Adipocyte (in vitro differentiated cells): ENCODE results near the gene ETV3.
"Not testable (repeated sequence)": the region's sequence is repeated elsewhere in the genome, so short reads cannot be mapped to it uniquely, and the experiment has no call there.

Source experiments
- DNase-seq: peaks from one replicate; pipeline ENCODE4 v3.0.0-alpha.2; 2015; ENCODE audit warnings: low read depth
- H3K27me3 ChIP-seq: replicated peaks from 2 replicates; pipeline ENCODE4 v1.7.0; 2013; ENCODE audit warnings: mild to moderate bottlenecking, low read length, moderate library complexity; ENCODE audit not compliant: control insufficient read depth, insufficient read depth
- H3K36me3 ChIP-seq: 2 replicates; pipeline ENCODE4 v1.7.0; 2013; ENCODE audit warnings: low read length, mild to moderate bottlenecking, moderate library complexity; ENCODE audit not compliant: control insufficient read depth, insufficient read depth, severe bottlenecking
- H3K4me1 ChIP-seq: 2 replicates; pipeline ENCODE4 v1.7.0; 2013; ENCODE audit warnings: mild to moderate bottlenecking, low read length, moderate library complexity; ENCODE audit not compliant: control insufficient read depth, insufficient read depth
- H3K4me3 ChIP-seq: 2 replicates; pipeline ENCODE4 v1.7.0; 2013; ENCODE audit warnings: mild to moderate bottlenecking, low read length, moderate library complexity
- H3K9ac ChIP-seq: 2 replicates; pipeline ENCODE4 v1.7.0; 2013; ENCODE audit warnings: mild to moderate bottlenecking, low read length, moderate library complexity
- H3K9me3 ChIP-seq: 2 replicates; pipeline ENCODE4 v1.7.0; 2013; ENCODE audit warnings: mild to moderate bottlenecking, low read length, moderate library complexity; ENCODE audit not compliant: control insufficient read depth

The ETV3 gene

DNA sequence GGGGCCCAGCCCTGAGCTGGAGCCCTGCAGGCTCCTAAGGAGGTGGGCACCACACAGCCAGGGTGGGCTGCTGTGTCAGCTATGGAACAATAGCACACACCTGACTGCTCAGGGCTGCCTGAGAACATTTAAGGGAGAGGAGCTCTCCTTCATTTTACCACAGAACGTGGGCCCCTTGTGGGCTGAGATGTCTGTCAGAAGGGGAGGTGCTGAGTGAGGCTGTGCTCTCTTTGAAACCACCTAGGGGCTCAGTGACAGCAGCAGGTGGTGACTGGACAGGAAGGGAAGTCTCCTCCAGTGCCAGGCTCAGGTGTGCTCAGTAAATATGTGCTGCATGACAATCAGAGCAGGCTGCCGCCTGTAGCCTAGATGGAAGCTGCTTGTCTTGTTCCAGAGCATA lies 35.0 kb upstream of the ETV3 start:
- not testable (repeated sequence) for H3K9me3 ChIP-seq, DNase-seq, H3K36me3 ChIP-seq, H3K4me1 ChIP-seq, H3K9ac ChIP-seq, H3K4me3 ChIP-seq
- peaks cover 65% of the 10 kb centered on the region for H3K27me3 ChIP-seq

DNA sequence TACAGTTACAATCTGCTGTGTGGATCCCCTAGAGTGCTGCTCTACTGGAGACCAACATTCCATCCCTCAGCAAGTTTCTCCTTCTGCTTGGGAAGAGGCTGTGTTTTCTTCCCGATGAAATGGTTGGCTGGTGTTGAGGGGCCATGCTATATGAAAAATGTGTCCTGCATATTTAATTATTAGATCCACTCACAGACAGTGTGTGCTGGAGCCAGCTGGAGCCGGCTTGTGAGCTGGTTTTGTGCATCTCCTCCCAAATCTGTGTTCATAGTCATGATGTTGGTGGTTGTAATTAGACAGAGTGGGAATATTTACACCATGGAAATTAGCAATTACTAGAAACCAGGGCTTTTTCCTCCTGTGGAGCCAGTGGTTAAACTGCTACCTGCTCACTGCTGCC lies 34.4 kb upstream of the ETV3 start:
- H3K4me1 ChIP-seq, H3K36me3 ChIP-seq, DNase-seq, H3K9me3 ChIP-seq, H3K9ac ChIP-seq, H3K4me3 ChIP-seq: not testable (repeated sequence)
- peaks cover 66% of the 10 kb centered on the region for H3K27me3 ChIP-seq

DNA sequence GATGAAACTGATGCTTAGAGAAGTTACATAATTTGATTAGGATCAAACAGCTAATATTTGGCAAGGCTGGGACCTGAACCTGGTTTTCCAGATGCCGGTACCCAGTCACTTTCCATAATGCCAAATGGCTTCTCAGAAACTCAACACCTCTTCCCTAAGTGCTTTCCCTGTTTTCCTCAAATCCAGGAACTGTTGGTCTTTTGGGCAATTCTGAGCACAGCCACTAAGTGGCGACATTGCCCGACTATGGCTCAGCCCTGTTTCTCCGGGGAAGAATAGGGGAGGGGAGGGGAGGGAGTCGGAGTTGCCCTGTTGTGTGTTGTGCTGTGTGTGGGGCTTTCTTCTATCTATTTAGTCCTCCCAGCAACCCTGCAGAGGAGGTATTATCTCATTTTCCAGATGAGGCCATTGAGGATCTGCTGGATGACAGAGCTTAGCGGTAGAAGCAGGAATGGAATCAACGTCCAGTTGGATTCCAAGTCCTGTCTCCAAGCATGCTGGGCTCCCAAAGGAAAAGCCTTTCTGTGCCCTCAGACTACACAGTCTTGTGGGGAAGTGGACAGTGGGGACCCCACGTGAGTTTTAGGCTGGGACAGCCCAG lies 33.8 kb upstream of the ETV3 start:
- peak; percentile 26 for DNase-seq
- H3K27me3 ChIP-seq, result peaks cover 64% of the 10 kb centered on the region
- H3K4me3 ChIP-seq, H3K36me3 ChIP-seq, H3K9me3 ChIP-seq, H3K4me1 ChIP-seq, H3K9ac ChIP-seq: not testable (repeated sequence)

DNA sequence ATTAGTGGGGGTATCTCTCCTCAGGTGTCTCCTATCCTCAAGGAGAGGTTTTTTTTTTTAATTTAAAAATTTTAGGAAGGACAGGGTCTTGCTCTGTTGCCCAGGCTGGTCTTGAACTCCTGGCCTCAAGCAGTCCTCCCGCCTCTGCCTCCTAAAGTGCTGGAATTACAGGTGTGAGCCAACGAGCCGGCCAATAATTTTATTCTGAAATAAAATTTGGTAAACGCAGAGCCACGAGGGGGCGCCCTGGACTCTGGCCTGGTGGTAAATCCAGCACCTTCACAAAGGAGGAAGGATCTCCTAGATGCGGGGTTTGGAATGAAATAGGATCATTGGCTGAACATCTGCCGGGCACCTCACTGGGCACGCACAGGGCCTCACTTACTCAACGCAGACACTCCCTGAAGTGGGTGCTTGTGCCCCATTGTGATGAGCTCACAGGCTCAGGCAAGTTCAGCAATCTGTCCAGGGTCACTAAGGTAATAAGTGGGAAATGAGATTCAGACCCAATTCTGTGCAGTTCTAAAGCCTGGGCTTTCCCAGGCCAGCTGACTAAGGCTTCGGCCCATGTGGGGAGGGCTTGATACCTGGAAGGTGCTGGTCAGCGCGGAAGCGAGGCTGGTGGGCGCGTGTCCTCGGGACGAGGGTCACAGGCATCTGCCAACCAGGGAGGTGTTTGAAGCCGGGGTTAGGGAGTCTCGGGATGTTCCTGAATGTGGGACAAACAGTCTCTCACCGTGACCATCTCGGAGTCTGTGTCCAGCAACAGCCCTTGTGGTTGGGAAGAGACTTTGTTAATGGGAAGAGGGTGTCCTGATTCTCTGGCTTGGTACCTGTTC lies 32.7 kb upstream of the ETV3 start:
- Histone ChIP-seq H3K4me1 (no peaks in the 10 kb centered on the region), H3K4me3 (no peak overlapping the region), H3K36me3 (no peaks in the 10 kb centered on the region), H3K9ac (no peak overlapping the region), H3K27me3 (peaks cover 60% of the 10 kb centered on the region), H3K9me3 (no peaks in the 10 kb centered on the region)
- DNase-seq, result peak; percentile 57

DNA sequence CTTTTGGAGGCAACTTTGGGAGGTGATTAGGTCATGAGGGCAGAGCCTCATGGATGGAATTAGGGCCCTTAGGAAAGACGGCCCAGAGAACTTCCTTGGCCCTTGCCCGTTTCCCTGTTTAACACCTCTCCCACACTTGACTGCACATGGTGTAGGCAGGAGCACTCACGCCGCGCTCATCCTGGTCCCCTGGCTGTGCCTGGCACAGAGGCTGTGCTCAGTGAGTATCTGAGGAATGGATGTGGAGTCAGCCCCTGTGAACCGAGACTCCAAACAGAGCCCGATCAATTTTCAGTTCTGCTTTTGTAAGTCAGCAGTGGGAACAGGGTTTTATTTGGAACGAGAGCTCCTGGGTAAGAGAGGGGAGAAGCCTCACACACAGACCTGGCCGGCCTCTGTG lies 29.8 kb upstream of the ETV3 start:
- no peaks in the 10 kb centered on the region for H3K4me1 ChIP-seq
- DNase-seq, result no peak
- no peaks in the 10 kb centered on the region for H3K9me3 ChIP-seq
- H3K4me3 ChIP-seq, result no peak overlapping the region
- H3K27me3 ChIP-seq, result peaks cover 42% of the 10 kb centered on the region
- H3K9ac ChIP-seq, result no peak overlapping the region
- no peaks in the 10 kb centered on the region for H3K36me3 ChIP-seq

DNA sequence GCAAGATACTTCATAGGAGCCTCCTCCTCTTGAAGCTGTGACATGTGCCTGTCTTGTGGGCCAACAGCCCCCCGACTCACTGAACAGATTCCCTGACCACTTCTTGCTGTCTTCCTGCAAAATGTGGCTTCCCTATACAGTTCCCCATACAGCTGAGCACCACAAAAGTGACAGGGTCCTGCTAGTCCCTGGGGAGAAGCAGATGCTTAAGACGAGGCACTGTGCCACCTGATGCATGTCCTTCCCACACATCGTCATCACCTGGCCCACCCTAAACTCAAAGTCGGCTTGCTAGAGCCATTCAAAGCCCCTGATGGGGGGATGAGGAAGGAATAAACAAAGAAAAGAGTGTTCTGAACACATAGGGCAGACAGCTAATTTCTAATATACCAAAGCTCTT lies 29.2 kb upstream of the ETV3 start:
- Histone ChIP-seq H3K27me3 (peaks cover 37% of the 10 kb centered on the region), H3K9ac (no peak overlapping the region), H3K36me3 (no peaks in the 10 kb centered on the region), H3K4me3 (no peak overlapping the region), H3K4me1 (no peaks in the 10 kb centered on the region), H3K9me3 (no peaks in the 10 kb centered on the region)
- no peak for DNase-seq

DNA sequence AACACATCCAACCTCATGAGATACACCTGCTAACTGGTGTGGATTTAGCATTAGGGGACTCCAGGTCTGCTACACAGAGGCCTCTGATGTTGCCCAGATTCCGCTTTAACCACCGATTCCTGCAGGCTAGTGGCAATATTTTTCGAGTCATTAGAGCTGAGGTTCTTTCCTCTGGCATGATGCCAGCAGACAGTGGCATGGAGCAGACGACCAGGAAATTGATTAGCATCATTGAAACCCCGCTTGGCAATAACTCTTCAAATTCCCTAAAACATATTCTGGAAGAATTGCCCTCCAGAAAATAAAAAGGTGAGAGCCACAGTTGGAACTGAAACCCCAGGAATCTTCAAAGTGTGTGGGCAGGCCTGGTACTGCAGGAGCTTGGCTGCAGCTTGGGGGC lies 28.4 kb upstream of the ETV3 start:
- Histone ChIP-seq H3K36me3 (no peaks in the 10 kb centered on the region), H3K9me3 (no peaks in the 10 kb centered on the region), H3K4me1 (no peaks in the 10 kb centered on the region), H3K4me3 (no peak overlapping the region), H3K27me3 (peaks cover 37% of the 10 kb centered on the region), H3K9ac (no peak overlapping the region)
- no peak for DNase-seq

DNA sequence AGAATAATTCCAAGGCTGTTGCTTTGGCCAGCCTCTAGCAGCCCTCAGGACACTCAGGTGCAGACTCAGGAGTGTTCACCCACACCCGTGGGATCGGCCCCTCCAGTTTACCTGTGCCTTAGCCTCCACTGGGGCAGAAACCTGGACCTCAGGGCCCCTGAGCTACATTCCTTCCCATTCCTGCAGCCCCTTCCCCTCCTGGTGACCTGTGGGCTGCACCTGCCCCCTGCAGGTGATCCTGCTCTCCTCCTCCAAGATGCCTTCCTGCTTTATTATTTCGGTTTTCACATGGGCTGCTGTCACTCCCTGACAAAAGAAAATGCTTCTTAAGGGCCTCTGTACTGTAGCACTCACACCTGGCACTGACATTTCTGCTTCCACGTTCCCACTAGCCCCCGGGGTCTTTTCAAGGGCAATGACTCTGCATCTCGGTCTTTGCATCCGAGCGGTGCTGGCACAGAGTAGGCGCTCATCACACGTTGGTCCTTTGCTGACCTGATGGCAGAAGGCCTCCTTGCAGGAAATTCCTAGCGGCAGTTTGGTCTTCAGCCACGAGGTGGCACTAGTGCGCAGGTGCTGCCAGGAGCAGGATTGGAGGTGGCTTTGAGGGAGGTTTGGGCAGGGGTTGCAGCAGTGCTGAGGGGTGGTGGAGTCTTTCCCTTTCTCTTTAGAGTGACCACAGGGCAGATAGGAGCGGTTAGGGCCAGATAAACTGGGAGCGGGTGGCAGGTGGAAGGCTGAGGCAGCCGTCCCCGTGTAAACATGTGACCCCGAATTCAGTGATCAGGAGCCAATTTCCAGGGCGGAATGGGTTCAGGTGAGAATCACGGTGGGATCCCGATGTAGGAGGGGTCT lies 25.3 kb upstream of the ETV3 start:
- DNase-seq, result peak; percentile 83
- no peak overlapping the region for H3K4me3 ChIP-seq
- no peaks in the 10 kb centered on the region for H3K9me3 ChIP-seq
- no peaks in the 10 kb centered on the region for H3K4me1 ChIP-seq
- H3K27me3 ChIP-seq, result peaks cover 23% of the 10 kb centered on the region
- H3K9ac ChIP-seq, result no peak overlapping the region
- H3K36me3 ChIP-seq, result no peaks in the 10 kb centered on the region

DNA sequence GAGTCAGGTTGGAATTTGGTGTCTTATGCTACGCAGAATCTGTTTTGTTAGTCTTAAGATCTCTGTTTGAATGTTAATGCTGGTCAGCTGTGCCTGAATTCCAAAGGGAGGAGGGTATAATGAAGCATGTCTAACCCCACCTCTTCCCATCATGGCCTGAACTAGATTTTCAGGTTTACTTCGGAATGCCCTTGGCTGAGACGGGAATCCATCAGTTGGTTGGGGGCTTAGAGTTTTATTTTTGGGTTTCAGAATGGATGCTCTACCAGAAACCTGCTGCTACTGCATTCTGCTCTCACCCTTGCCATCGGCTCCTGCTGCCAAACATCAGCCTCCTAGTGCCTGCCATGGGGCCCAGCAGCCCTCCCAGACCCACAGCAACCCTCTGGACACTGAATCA lies 24.1 kb upstream of the ETV3 start:
- Histone ChIP-seq H3K4me3 (no peak overlapping the region), H3K36me3 (no peaks in the 10 kb centered on the region), H3K9ac (no peak overlapping the region), H3K4me1 (peaks cover 7% of the 10 kb centered on the region), H3K9me3 (no peaks in the 10 kb centered on the region), H3K27me3 (peaks cover 14% of the 10 kb centered on the region)
- DNase-seq, result no peak

DNA sequence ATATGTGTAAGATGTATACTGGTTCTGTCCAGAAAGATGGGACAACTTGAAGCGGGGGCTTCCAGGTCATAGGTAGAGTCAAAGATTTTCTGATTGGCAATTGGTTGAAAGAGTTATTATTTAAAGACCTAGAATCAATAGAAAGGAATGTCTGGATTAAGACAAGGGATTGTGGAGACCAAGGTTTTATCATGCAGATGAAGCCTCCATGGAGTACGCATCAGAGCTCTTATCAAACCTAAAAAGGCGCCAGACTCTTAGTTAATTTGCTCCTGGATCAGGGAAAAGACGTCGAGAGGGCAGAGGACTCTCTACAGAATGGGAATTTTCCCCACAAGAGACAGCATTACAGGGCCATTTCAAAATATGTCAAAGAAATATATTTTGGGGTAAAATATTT lies 23.7 kb upstream of the ETV3 start:
- Histone ChIP-seq H3K27me3 (peaks cover 14% of the 10 kb centered on the region), H3K36me3 (no peaks in the 10 kb centered on the region), H3K4me3 (no peak overlapping the region), H3K9me3 (no peaks in the 10 kb centered on the region), H3K9ac (no peak overlapping the region), H3K4me1 (peaks cover 11% of the 10 kb centered on the region)
- DNase-seq, result no peak

DNA sequence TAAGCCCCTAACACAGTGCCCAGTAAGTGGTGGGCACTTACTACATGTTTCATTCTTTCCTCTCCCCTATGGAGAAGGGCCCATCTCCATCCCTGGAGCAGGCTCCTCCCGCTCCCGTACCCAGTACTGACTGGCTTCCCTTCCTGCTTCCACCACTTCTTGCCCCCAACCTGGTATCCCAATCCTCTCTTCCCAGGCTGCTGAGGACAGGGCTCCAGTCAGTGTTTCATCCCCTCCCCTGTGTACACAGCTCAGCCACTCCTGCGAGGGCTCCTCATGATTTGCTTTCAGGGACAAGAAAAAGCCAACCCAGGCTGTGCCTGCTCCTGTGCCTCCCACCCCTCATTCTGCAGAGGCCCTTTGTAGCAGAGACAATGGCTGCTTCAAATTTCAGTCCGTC lies 20.8 kb upstream of the ETV3 start:
- Histone ChIP-seq H3K36me3 (no peaks in the 10 kb centered on the region), H3K4me1 (peaks cover 38% of the 10 kb centered on the region), H3K9me3 (no peaks in the 10 kb centered on the region), H3K27me3 (peaks cover 3% of the 10 kb centered on the region), H3K9ac (no peak overlapping the region), H3K4me3 (no peak overlapping the region)
- no peak for DNase-seq
